HCT116 (cell line): ENCODE data around the gene TUT4. TPM values are rescaled to one million over a fixed set of nuclear protein-coding genes. Genes with fewer than 3 reads are reported as not detected.

Source experiments
- ATAC-seq: fragments of 200-7000 bp; cut with Tn5 transposase; 2 replicates; pipeline ENCODE4 v1.9.1; 2020; ENCODE audit warnings: mild to moderate bottlenecking, moderate library complexity
- BruUV-seq: library from RNA; stranded (reverse); fragments of 400-500 nt; replicated peaks from 2 replicates; lab custom pipeline; 2021; lab: Mats Ljungman, UMichigan
- CTCF ChIA-PET: fragments of 300-600 bp; sonication (Branson Sonifier 250); formaldehyde crosslinking; loops from one replicate; lab custom pipeline; 2021; ENCODE audit warnings: antibody characterized with exemption; lab: Charles Lee
- POLR2A ChIA-PET: fragments of 300-600, 350-600 bp; sonication (Branson Sonifier 250); formaldehyde crosslinking; loops from one replicate; lab custom pipeline; 2021; ENCODE audit warnings: antibody characterized with exemption; lab: Charles Lee
- RAD21 ChIA-PET, 2 experiments: fragments of 300-600 bp; sonication (Branson Sonifier 250); formaldehyde crosslinking; loops; one replicate each; lab custom pipeline; 2023; ENCODE audit warnings: low total read pairs in 2 of 2; ENCODE audit not compliant: uncharacterized antibody in 2 of 2, unreplicated experiment in 2 of 2, low non-redundant PET in 1 of 2; lab: Charles Lee
- DNase-seq: peaks from one replicate; pipeline ENCODE4 v3.0.0-alpha.2; 2010; ENCODE audit warnings: low read depth, low spot score
- H2AFZ ChIP-seq: fragments of 200-600 bp; shearing (Covaris generic), sonication (generic); 2 replicates; pipeline ENCODE4 v1.6.1; 2017; ENCODE audit warnings: low read depth, mixed run types, mixed read lengths, antibody characterized with exemption, low read length; ENCODE audit not compliant: poor library complexity, severe bottlenecking
- H3K27ac ChIP-seq: 2 replicates; pipeline ENCODE4 v1.5.1; 2012; ENCODE audit warnings: low read depth, low read length
- H3K27me3 ChIP-seq: fragments of 200-600 bp; sonication (generic); 2 replicates; pipeline ENCODE4 v1.6.1; 2016; ENCODE audit warnings: mixed run types, low read length, mixed read lengths; ENCODE audit not compliant: insufficient read depth
- H3K36me3 ChIP-seq, 2 experiments: fragments of 200-500 bp in 1 of 2; fragments of 200-600 bp in 1 of 2; sonication (Bioruptor generic) in 1 of 2; sonication (generic) in 1 of 2; 2 replicates each; pipeline versions ENCODE4 v1.5.1 to v1.6.1; 2014 to 2016; ENCODE audit warnings: low read length in 2 of 2, inconsistent platforms in 1 of 2, mixed read lengths in 1 of 2, mixed run types in 1 of 2; ENCODE audit not compliant: insufficient read depth in 2 of 2, control insufficient read depth in 1 of 2
- H3K4me1 ChIP-seq, 2 experiments: fragments of 200-600 bp in 1 of 2; sonication (generic) in 1 of 2; 2 replicates each; pipeline versions ENCODE4 v1.5.1 to v1.6.1; 2012 to 2017; ENCODE audit warnings: low read length in 2 of 2, inconsistent platforms in 1 of 2, mild to moderate bottlenecking in 1 of 2, mixed read lengths in 1 of 2, mixed run types in 1 of 2, moderate library complexity in 1 of 2; ENCODE audit not compliant: insufficient read depth in 2 of 2, control insufficient read depth in 1 of 2
- H3K4me2 ChIP-seq: fragments of 200-600 bp; sonication (generic); 2 replicates; pipeline ENCODE4 v1.6.1; 2017; ENCODE audit warnings: mixed run types, low read length, mixed read lengths
- H3K4me3 ChIP-seq, 2 experiments: fragments of 200-600 bp in 1 of 2; sonication (generic) in 1 of 2; replicated peaks in 1 of 2; 2 replicates each; pipeline ENCODE4 v1.5.1; 2011 to 2016; ENCODE audit warnings: low read length in 2 of 2, control low read depth in 1 of 2, low read depth in 1 of 2, mild to moderate bottlenecking in 1 of 2, mixed read lengths in 1 of 2, mixed run types in 1 of 2
- H3K79me2 ChIP-seq: fragments of 200-600 bp; sonication (generic); 2 replicates; pipeline ENCODE4 v1.6.1; 2017; ENCODE audit warnings: mild to moderate bottlenecking, mixed run types, low read length, moderate library complexity, mixed read lengths; ENCODE audit not compliant: insufficient read depth
- H3K9ac ChIP-seq: fragments of 200-600 bp; sonication (generic); 2 replicates; pipeline ENCODE4 v1.6.1; 2016; ENCODE audit warnings: low read length, mixed read lengths
- H3K9me2 ChIP-seq: fragments of 200-600 bp; sonication (generic), shearing (Covaris generic); 2 replicates; pipeline ENCODE4 v1.6.1; 2017; ENCODE audit warnings: mixed run types, mild to moderate bottlenecking, moderate library complexity; ENCODE audit not compliant: insufficient read depth
- H3K9me3 ChIP-seq, 2 experiments: fragments of 200-500 bp in 1 of 2; fragments of 200-600 bp in 1 of 2; sonication (Bioruptor generic) in 1 of 2; sonication (generic) in 1 of 2; 2 replicates each; pipeline ENCODE4 v1.6.1; 2014 to 2017; ENCODE audit warnings: low read length in 2 of 2, mixed read lengths in 2 of 2, inconsistent platforms in 1 of 2, low read depth in 1 of 2, mild to moderate bottlenecking in 1 of 2, mixed run types in 1 of 2, moderate library complexity in 1 of 2; ENCODE audit not compliant: control insufficient read depth in 1 of 2, insufficient read depth in 1 of 2
- H4K20me1 ChIP-seq: fragments of 200-600 bp; sonication (generic), shearing (Covaris generic); 2 replicates; pipeline ENCODE4 v1.6.1; 2017; ENCODE audit warnings: mixed run types, mild to moderate bottlenecking, moderate library complexity; ENCODE audit not compliant: insufficient read depth
- CBX3 ChIP-seq: IDR thresholded peaks from 2 replicates; pipeline ENCODE4 v1.6.1; 2012; ENCODE audit warnings: low read depth
- CEBPB ChIP-seq: IDR thresholded peaks from 2 replicates; pipeline ENCODE4 v1.6.1; 2012; ENCODE audit warnings: low read depth
- CTCF ChIP-seq, 3 experiments: fragments of 200-600 bp in 1 of 3; sonication (generic) in 1 of 3; IDR thresholded peaks in 2 of 3; conservative IDR thresholded peaks in 1 of 3; 2 replicates each; pipeline ENCODE4 v1.5.1; 2012 to 2017; ENCODE audit warnings: low read depth in 2 of 3, low read length in 2 of 3, antibody characterized with exemption in 1 of 3, borderline replicate concordance in 1 of 3, control low read depth in 1 of 3, mild to moderate bottlenecking in 1 of 3, mixed read lengths in 1 of 3, mixed run types in 1 of 3, moderate library complexity in 1 of 3; ENCODE audit not compliant: insufficient read depth in 1 of 3
- EGR1 ChIP-seq: IDR thresholded peaks from 2 replicates; pipeline ENCODE4 v1.6.1; 2012; ENCODE audit warnings: low read depth
- EZH2 ChIP-seq: fragments of 200-600 bp; sonication (generic); IDR thresholded peaks from 2 replicates; pipeline ENCODE4 v1.6.1; 2017; ENCODE audit warnings: antibody characterized with exemption, mixed run types
- EZH2phosphoT487 ChIP-seq: fragments of 200-600 bp; IDR thresholded peaks from 2 replicates; pipeline ENCODE4 v1.6.1; 2018; ENCODE audit warnings: antibody characterized with exemption, borderline replicate concordance
- JUND ChIP-seq: IDR thresholded peaks from 2 replicates; pipeline ENCODE4 v1.6.1; 2012
- RAD21 ChIP-seq: IDR thresholded peaks from 2 replicates; pipeline ENCODE4 v1.6.1; 2012; ENCODE audit warnings: low read depth, mild to moderate bottlenecking
- SIN3A ChIP-seq: IDR thresholded peaks from 2 replicates; pipeline ENCODE4 v1.6.1; 2012; ENCODE audit warnings: low read depth
- SP1 ChIP-seq: IDR thresholded peaks from 2 replicates; pipeline ENCODE4 v1.6.1; 2012; ENCODE audit warnings: low read depth
- SRF ChIP-seq: IDR thresholded peaks from 2 replicates; pipeline ENCODE4 v1.6.1; 2012; ENCODE audit warnings: low read depth
- TCF7L2 ChIP-seq: IDR thresholded peaks from 2 replicates; pipeline ENCODE4 v1.7.0; 2011; ENCODE audit warnings: borderline replicate concordance, inconsistent platforms; ENCODE audit not compliant: insufficient read depth, insufficient read length; ENCODE audit errors: extremely low read depth
- YY1 ChIP-seq: IDR thresholded peaks from 2 replicates; pipeline ENCODE4 v1.6.1; 2011; ENCODE audit warnings: low read length, low read depth, moderate library complexity, mild to moderate bottlenecking; ENCODE audit not compliant: insufficient replicate concordance; ENCODE audit errors: extremely low read depth
- ZBTB33 ChIP-seq: IDR thresholded peaks from 2 replicates; pipeline ENCODE4 v1.6.1; 2011; ENCODE audit warnings: mild to moderate bottlenecking, low read length, moderate library complexity; ENCODE audit not compliant: insufficient replicate concordance; ENCODE audit errors: extremely low read depth
- ZFX ChIP-seq: fragments of 450-650 bp; IDR thresholded peaks from 2 replicates; pipeline ENCODE4 v1.6.1; 2017
- ZNF274 ChIP-seq: fragments of 200-500 bp; sonication (Bioruptor generic); IDR thresholded peaks from 2 replicates; pipeline ENCODE4 v1.6.1; 2014; ENCODE audit warnings: mild to moderate bottlenecking, low read depth, low read length, inconsistent platforms
- intact Hi-C: fragments of 100-400 bp; cut with micrococcal nuclease; formaldehyde crosslinking; loops from 2 replicates; pipeline ENCODE4 v1.10.0; 2022
- total RNA-seq: library from RNA; stranded (reverse); gene quantifications from one replicate; pipeline ENCODE4 v1.2.1, GENCODE V29; 2021; ENCODE audit not compliant: unreplicated experiment
- TF ChIP-seq, protein P1 (sequence below): IDR thresholded peaks from 2 replicates; pipeline ENCODE4 v1.6.1; 2012; ENCODE audit warnings: low read depth
- TF ChIP-seq, protein P2 (sequence below): IDR thresholded peaks from 2 replicates; pipeline ENCODE4 v1.6.1; 2012

TUT4 gene
- total RNA-seq, 1 experiment from 2014 or later, result 50.0 TPM

DNA sequence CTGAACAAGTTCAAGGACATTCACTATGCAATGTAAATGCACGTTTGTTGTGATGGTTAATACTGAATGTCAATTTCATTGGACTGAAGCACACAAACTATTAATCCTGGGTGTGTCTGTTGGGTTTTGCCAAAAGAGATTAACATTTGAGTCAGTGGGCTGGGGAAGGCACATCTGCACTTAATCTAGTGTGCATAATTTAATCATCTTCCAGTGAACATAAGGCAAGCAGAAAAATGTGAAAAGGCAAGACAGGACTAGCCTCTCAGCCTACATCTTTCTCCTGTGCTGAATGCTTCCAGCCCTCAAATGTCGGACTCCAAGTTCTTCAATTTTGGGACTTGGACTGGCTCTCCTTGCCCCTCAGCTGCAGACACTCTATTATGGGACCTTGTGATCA is 108.4 kb downstream of the TUT4 start (continued):
- TF ChIP-seq ZBTB33, result no peak
- TF ChIP-seq, all 23 proteins: peak for 0

- H3K27ac ChIP-seq, result no peak overlapping the region
- H3K9me2 ChIP-seq, result no peaks in the 10 kb centered on the region
- H4K20me1 ChIP-seq, result no peaks in the 10 kb centered on the region
- no peaks in the 10 kb centered on the region for H3K27me3 ChIP-seq
- no peaks in the 10 kb centered on the region for H3K79me2 ChIP-seq
- H3K9ac ChIP-seq, result no peak overlapping the region
- no TSS peak for BruUV-seq
- H3K4me2 ChIP-seq, result no peak overlapping the region
- TF ChIP-seq JUND, result no peak
- TF ChIP-seq, protein P1, sequence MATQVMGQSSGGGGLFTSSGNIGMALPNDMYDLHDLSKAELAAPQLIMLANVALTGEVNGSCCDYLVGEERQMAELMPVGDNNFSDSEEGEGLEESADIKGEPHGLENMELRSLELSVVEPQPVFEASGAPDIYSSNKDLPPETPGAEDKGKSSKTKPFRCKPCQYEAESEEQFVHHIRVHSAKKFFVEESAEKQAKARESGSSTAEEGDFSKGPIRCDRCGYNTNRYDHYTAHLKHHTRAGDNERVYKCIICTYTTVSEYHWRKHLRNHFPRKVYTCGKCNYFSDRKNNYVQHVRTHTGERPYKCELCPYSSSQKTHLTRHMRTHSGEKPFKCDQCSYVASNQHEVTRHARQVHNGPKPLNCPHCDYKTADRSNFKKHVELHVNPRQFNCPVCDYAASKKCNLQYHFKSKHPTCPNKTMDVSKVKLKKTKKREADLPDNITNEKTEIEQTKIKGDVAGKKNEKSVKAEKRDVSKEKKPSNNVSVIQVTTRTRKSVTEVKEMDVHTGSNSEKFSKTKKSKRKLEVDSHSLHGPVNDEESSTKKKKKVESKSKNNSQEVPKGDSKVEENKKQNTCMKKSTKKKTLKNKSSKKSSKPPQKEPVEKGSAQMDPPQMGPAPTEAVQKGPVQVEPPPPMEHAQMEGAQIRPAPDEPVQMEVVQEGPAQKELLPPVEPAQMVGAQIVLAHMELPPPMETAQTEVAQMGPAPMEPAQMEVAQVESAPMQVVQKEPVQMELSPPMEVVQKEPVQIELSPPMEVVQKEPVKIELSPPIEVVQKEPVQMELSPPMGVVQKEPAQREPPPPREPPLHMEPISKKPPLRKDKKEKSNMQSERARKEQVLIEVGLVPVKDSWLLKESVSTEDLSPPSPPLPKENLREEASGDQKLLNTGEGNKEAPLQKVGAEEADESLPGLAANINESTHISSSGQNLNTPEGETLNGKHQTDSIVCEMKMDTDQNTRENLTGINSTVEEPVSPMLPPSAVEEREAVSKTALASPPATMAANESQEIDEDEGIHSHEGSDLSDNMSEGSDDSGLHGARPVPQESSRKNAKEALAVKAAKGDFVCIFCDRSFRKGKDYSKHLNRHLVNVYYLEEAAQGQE, result no peak
- TF ChIP-seq ZNF274, result no peak
- no peak for TF ChIP-seq SP1
- no peak for TF ChIP-seq EZH2
- TF ChIP-seq ZFX, result no peak
- no peak for TF ChIP-seq YY1
- TF ChIP-seq EZH2phosphoT487, result no peak
- no peak for TF ChIP-seq RAD21
- no peak for TF ChIP-seq CTCF (IDR thresholded peaks at IDR 0.05 in 2 of 3, conservative IDR thresholded peaks at IDR 0.05 in 1 of 3; ENCODE audit: borderline replicate concordance in 1 of 3, insufficient read depth in 1 of 3, low read depth in 2 of 3, low read length in 2 of 3)
- TF ChIP-seq SRF, result no peak
- no peak for TF ChIP-seq CEBPB
- TF ChIP-seq CBX3, result no peak
- TF ChIP-seq TCF7L2, result no peak
- TF ChIP-seq SIN3A, result no peak
- TF ChIP-seq, protein P2, sequence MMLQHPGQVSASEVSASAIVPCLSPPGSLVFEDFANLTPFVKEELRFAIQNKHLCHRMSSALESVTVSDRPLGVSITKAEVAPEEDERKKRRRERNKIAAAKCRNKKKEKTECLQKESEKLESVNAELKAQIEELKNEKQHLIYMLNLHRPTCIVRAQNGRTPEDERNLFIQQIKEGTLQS, result no peak
- no peak for TF ChIP-seq EGR1
- H3K4me1 ChIP-seq, result no peaks in the 10 kb centered on the region
- H2AFZ ChIP-seq, result no peak overlapping the region
- RAD21 ChIA-PET, result no interaction called here
- no peaks in the 10 kb centered on the region for H3K9me3 ChIP-seq
- CTCF ChIA-PET, result no interaction called here
- H3K4me3 ChIP-seq, result no peak overlapping the region
- H3K36me3 ChIP-seq, result peaks cover 0 to 11% of the 10 kb centered on the region in 2 experiments; a peak in 2 of 4 replicates
- ATAC-seq (no peak), DNase-seq (no peak)
- POLR2A ChIA-PET, result no interaction called here
- intact Hi-C loops, result no loop called here
Observed at GRCh38 chr1:52439976-52440375, 112.9 kb downstream of the TUT4 start.
